SH-SY5Y (cell line): ENCODE results near the gene AP5Z1.

ENCODE experiments used
- GATA2 ChIP-seq: IDR thresholded peaks from 2 replicates; pipeline ENCODE4 v1.6.1; 2011; ENCODE audit warnings: mild to moderate bottlenecking, low read depth, low read length
- GATA3 ChIP-seq: IDR thresholded peaks from 2 replicates; pipeline ENCODE4 v1.6.1; 2011; ENCODE audit warnings: low read depth, mild to moderate bottlenecking, low read length, moderate library complexity

DNA sequence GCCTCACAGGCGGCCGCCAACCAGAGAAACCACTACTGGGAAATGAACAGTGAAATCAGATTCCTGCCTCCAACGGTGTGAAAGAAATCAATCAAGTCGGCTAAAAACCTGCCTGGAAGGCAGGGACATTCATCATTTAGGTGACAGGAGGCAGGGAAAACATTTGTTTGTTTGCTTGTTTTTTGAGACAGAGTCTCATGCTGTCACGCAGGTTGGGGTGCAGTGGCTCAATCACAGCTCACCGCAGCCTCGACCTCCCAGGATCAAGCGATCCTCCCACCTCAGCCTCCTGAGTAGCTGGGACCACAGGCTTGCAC lies 30.5 kb downstream of the AP5Z1 start:
- no peak for TF ChIP-seq GATA3
- TF ChIP-seq GATA2 = no peak
